DOHH2 (cell line): ENCODE results near the gene EFCAB12.

ENCODE experiments used
- EZH2phosphoT487 ChIP-seq: fragments of 200-600 bp; sonication (generic); IDR thresholded peaks from 2 replicates; pipeline ENCODE4 v1.6.1; 2017; ENCODE audit warnings: borderline replicate concordance, mild to moderate bottlenecking, antibody characterized with exemption, low read length, moderate library complexity, mixed read lengths
- TF ChIP-seq, protein P1 (sequence below): fragments of 200-600 bp; sonication (generic); IDR thresholded peaks from one replicate; pipeline ENCODE4 v1.5.1; 2014; ENCODE audit warnings: antibody characterized with exemption, mild to moderate bottlenecking, low read depth, low read length; ENCODE audit not compliant: poor library complexity, severe bottlenecking

GRCh38 chr3:129445471-129445870 is 17.0 kb upstream of the EFCAB12 start:
- TF ChIP-seq, protein P1, sequence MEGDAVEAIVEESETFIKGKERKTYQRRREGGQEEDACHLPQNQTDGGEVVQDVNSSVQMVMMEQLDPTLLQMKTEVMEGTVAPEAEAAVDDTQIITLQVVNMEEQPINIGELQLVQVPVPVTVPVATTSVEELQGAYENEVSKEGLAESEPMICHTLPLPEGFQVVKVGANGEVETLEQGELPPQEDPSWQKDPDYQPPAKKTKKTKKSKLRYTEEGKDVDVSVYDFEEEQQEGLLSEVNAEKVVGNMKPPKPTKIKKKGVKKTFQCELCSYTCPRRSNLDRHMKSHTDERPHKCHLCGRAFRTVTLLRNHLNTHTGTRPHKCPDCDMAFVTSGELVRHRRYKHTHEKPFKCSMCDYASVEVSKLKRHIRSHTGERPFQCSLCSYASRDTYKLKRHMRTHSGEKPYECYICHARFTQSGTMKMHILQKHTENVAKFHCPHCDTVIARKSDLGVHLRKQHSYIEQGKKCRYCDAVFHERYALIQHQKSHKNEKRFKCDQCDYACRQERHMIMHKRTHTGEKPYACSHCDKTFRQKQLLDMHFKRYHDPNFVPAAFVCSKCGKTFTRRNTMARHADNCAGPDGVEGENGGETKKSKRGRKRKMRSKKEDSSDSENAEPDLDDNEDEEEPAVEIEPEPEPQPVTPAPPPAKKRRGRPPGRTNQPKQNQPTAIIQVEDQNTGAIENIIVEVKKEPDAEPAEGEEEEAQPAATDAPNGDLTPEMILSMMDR, result no peak
- no peak for TF ChIP-seq EZH2phosphoT487
